HL-60 (cell line): Measurements from ENCODE around the gene C16orf95.

Experiments
- CTCF ChIP-seq: IDR thresholded peaks from one replicate; pipeline ENCODE4 v1.5.1; 2011; ENCODE audit warnings: low read length, control low read depth, inconsistent platforms; ENCODE audit not compliant: insufficient read depth
- GABPA ChIP-seq: IDR thresholded peaks from 2 replicates; pipeline ENCODE4 v1.6.1; 2012; ENCODE audit warnings: low read depth
- POLR2AphosphoS5 ChIP-seq: IDR thresholded peaks from 2 replicates; pipeline ENCODE4 v1.6.1; 2012; ENCODE audit warnings: low read depth
- REST ChIP-seq: IDR thresholded peaks from 2 replicates; pipeline ENCODE4 v1.6.1; 2012; ENCODE audit warnings: low read depth; ENCODE audit not compliant: insufficient replicate concordance
- SPI1 ChIP-seq: IDR thresholded peaks from 2 replicates; pipeline ENCODE4 v1.6.1; 2012; ENCODE audit warnings: low read depth, mild to moderate bottlenecking, borderline replicate concordance

DNA sequence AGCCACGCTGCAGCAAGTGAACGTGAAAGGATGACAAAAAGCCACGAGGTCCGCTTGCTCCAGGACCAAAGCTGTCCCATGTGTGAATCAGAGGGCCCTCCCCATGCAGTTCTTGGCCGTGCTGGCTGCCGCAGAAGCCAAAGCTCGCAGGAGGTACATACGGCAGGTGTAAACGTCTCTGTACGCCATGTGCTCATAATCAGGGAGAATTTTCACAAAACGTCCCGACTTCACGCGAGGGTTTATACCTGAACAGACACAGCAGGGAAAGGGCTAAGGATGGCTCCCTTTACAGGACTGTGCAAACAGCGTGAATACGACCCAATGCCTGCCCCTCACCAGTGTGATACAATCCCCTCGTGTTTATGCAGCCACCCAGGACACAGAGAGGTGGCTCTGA is 41.1 kb upstream of the C16orf95 start:
- no peak for TF ChIP-seq CTCF
- TF ChIP-seq POLR2AphosphoS5, result no peak
- TF ChIP-seq REST, result no peak
- no peak for TF ChIP-seq SPI1
- no peak for TF ChIP-seq GABPA
